SKM-1 (cell line): ENCODE data around the gene SELENON.

ENCODE experiments used
- DNase-seq: peaks from one replicate; lab custom pipeline; 2025; ENCODE audit not compliant: unreplicated experiment; lab: John Stamatoyannopoulos, UW

The SELENON gene, protein sequence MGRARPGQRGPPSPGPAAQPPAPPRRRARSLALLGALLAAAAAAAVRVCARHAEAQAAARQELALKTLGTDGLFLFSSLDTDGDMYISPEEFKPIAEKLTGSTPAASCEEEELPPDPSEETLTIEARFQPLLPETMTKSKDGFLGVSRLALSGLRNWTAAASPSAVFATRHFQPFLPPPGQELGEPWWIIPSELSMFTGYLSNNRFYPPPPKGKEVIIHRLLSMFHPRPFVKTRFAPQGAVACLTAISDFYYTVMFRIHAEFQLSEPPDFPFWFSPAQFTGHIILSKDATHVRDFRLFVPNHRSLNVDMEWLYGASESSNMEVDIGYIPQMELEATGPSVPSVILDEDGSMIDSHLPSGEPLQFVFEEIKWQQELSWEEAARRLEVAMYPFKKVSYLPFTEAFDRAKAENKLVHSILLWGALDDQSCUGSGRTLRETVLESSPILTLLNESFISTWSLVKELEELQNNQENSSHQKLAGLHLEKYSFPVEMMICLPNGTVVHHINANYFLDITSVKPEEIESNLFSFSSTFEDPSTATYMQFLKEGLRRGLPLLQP

DNA sequence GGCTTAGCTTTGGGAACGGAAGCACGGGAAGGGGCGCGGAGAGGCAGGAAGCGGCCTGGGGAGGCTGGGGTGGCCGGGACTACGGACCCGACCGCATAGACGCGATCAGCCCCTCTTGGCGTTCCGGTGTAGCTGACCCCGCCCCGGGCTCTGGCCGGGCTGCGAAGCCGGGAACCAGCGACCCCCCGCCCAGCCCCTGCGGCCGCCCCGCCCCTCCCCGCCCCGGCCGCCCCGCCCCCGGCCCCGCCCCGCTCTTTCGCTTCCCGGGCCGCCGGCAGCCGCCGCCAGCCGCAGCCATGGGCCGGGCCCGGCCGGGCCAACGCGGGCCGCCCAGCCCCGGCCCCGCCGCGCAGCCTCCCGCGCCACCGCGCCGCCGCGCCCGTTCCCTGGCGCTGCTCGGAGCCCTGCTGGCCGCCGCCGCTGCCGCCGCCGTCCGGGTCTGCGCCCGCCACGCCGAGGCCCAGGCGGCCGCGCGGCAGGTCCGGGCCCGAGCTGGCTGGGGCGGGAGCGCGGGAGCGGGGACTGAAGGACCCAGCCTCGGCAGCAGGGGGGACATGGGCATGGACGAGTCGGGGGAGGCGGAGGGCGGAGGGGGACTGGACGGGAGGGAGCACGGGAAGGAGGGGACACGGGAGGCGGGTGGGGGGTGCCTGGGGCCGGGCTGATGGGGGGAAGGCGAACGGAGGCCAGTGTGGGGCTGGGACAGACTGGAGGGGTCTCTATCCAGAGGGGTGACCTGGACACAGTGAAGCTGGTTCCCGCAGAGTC, at the start of gene SELENON:
SELENON (plus strand) TSS at position 259 of the 768 bp plus-strand sequence; CDS start at position 297, 38 bp downstream.
- DNase-seq, result no peak

DNA sequence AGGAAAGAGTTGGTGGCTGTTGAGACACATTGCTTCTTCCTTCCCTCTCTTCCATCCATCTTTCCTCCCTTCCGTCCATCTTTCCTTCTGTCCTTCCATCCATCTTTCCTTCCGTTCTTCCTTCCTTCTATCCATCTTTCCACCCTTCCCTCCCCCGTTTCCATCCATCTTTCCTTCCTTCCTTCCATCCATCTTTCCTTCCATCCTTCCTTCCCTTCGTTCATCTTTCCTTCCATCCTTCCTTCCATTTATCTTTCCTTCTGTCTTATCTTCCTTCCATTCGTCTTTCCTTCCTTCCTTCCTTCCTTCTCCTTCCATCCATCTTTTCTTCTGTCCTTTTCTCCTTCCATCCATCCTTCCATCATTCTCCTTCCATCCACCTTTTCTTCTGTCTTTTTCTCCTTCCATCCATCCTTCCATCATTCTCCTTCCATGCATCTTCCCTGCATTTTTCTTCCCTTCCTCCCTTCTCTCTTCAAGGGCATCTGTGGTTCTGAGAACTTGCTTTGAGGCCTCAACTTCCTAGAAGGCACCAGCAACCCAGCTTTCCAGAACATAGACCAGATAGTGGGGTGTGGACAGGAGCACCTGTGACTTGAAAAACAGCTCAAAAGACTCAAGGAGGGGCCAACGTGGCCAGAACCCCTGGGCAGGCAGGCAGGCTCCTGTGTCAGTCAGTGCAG, 48.9 kb upstream of the SELENON start:
- DNase-seq, result no peak

GRCh38 chr1:25754470-25755181, 45.4 kb upstream of the SELENON start:
- DNase-seq, result no peak

GRCh38 chr1:25755475-25756125, 44.4 kb upstream of the SELENON start:
- DNase-seq, result no peak

GRCh38 chr1:25756215-25756614, 43.8 kb upstream of the SELENON start:
- DNase-seq, result no peak

- DNase-seq, result no peak
Observed at GRCh38 chr1:25757151-25757845, 42.7 kb upstream of the SELENON start.

GRCh38 chr1:25757846-25758185, 42.2 kb upstream of the SELENON start:
- no peak for DNase-seq

DNA sequence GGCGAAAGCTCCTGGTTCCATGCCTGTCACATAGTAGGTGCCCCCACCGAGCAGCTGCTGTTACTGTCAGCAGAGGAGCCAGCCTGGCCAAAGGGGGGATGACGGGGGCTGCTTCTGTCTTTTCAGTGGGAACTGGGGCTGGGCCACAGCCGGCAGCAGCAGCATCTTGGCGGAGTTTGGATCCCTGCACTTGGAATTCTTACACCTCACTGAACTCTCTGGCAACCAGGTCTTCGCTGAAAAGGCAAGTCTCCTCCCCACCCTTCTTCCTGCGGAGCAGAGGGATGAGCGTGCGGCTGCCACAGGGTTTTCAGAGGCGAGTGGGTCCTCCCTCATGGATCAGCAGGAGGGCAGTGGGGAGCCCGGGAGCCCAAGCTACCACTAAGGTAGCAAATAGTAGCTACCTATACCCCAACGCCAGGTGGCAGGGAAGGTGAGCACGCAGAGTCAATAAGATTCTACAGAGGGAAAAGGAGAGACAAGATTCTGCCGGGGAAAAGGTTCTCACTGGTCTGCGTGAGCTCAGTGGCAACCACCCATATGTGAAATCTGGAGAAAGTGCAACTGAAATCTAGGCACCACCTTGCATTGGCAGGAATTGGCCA, 41.4 kb upstream of the SELENON start:
- no peak for DNase-seq

- DNase-seq, result no peak
Observed at GRCh38 chr1:25760122-25760719, 39.8 kb upstream of the SELENON start.

GRCh38 chr1:25760871-25761270, 39.1 kb upstream of the SELENON start:
- DNase-seq, result no peak

- no peak for DNase-seq
Observed at GRCh38 chr1:25763493-25763892, 36.5 kb upstream of the SELENON start.

DNA sequence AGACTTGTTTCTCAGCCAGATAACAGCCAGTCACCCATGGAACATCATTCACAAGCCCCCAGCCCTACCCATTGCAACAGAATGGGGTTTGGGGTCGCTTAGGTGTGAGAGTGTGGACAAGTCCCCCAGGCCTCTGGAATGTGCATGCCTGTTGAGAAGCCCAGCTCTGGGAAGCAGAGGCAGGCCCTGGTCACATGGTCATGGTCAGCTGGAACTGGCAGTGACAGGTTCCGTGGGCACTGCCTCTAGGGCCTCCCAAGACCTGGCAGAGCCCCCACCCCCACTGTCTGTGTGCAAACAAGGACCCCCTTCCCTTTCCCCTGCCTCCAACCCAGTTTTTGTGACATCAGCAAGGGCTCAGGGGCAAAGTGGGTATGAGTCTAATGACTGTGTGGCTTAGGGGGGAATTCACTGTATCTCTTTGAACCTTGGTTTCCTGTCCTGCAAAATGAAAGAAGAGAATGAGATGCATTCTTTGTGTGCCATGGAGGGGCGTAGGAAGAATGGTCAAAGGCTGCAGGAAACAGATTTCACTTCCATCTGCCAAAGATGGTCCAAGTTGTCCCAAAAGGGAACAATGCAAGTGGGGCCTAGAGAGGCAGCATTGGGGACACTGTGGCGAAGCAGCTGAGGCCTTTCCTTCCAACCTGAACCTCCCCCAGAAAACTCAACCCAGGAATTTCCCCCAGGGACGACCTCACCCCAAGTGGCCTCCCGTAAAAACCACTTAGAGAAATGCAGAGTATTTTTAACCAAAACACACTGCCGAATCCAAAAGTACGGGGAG, 34.7 kb upstream of the SELENON start:
- DNase-seq, result no peak

GRCh38 chr1:25765923-25766589, 33.9 kb upstream of the SELENON start:
- no peak for DNase-seq

- DNase-seq, result no peak
Observed at GRCh38 chr1:25766721-25767436, 33.1 kb upstream of the SELENON start.

GRCh38 chr1:25767437-25767770, 32.6 kb upstream of the SELENON start:
- no peak for DNase-seq

GRCh38 chr1:25768999-25769398, 31.0 kb upstream of the SELENON start:
- no peak for DNase-seq
